T-helper 1 cell treated with Interleukin-12 subunit alpha and Interleukin-12 subunit beta and Interleukin-4 antibody, amounts not matched to agents 30 ng/mL and 1 ng/mL, for 36 hours (primary cell): ENCODE results near the gene ZBTB20. TPM values are rescaled to one million over a fixed set of nuclear protein-coding genes. Genes with fewer than 3 reads are reported as not detected.

Experiments
- intact Hi-C: fragments of 100-400 bp; cut with micrococcal nuclease; formaldehyde crosslinking; loops from one replicate; pipeline ENCODE4 v1.15.1; 2024
- total RNA-seq: library from RNA; stranded (reverse); gene quantifications from 2 replicates; pipeline ENCODE4 v1.2.3, GENCODE V29; 2022

The ZBTB20 gene
- total RNA-seq, 1 donor from 2014 or later, result 10.2 TPM

- intact Hi-C loops, result loop anchor here (1.0 kb wide), 7 partner anchors 54 to 722 kb away; no protein-coding TSS in a partner anchor
These were observed 54.8 kb downstream of the ZBTB20 start for GRCh38 chr3:115092220-115092791.

GRCh38 chr3:115090712-115091111 lies 56.4 kb downstream of the ZBTB20 start:
- intact Hi-C loops, result no loop called here

GRCh38 chr3:115089481-115089880 lies 57.6 kb downstream of the ZBTB20 start:
- intact Hi-C loops, result no loop called here

GRCh38 chr3:115087512-115087911 lies 59.6 kb downstream of the ZBTB20 start:
- intact Hi-C loops, result no loop called here

GRCh38 chr3:115086344-115086743 lies 60.7 kb downstream of the ZBTB20 start:
- intact Hi-C loops, result no loop called here

GRCh38 chr3:115085197-115085865 lies 61.8 kb downstream of the ZBTB20 start:
- intact Hi-C loops, result no loop called here

GRCh38 chr3:115084686-115085085 lies 62.4 kb downstream of the ZBTB20 start:
- intact Hi-C loops, result no loop called here

GRCh38 chr3:115082260-115082659 lies 64.8 kb downstream of the ZBTB20 start:
- intact Hi-C loops, result no loop called here

GRCh38 chr3:115081444-115081843 lies 65.6 kb downstream of the ZBTB20 start:
- intact Hi-C loops, result no loop called here

- intact Hi-C loops, result no loop called here
These were observed 69.4 kb downstream of the ZBTB20 start for GRCh38 chr3:115077501-115078250.

- intact Hi-C loops, result no loop called here
These were observed 72.6 kb downstream of the ZBTB20 start for GRCh38 chr3:115074502-115074901.

GRCh38 chr3:115072265-115073021 lies 74.6 kb downstream of the ZBTB20 start:
- intact Hi-C loops, result no loop called here

- intact Hi-C loops, result no loop called here
These were observed 75.5 kb downstream of the ZBTB20 start for GRCh38 chr3:115071601-115072000.

- intact Hi-C loops, result no loop called here
These were observed 75.9 kb downstream of the ZBTB20 start for GRCh38 chr3:115071166-115071565.

GRCh38 chr3:115068799-115069198 lies 78.3 kb downstream of the ZBTB20 start:
- intact Hi-C loops, result no loop called here

- intact Hi-C loops, result no loop called here
These were observed 84.6 kb downstream of the ZBTB20 start for GRCh38 chr3:115062412-115062956.

GRCh38 chr3:115062009-115062408 lies 85.1 kb downstream of the ZBTB20 start:
- intact Hi-C loops, result no loop called here

- intact Hi-C loops, result no loop called here
These were observed 94.2 kb downstream of the ZBTB20 start for GRCh38 chr3:115052906-115053305.

GRCh38 chr3:115042351-115042750 lies 104.7 kb downstream of the ZBTB20 start:
- intact Hi-C loops, result no loop called here

- intact Hi-C loops, result loop anchor here (1.0 kb wide), 4 partner anchors 129 to 774 kb away; no protein-coding TSS in a partner anchor
These were observed 106.3 kb downstream of the ZBTB20 start for GRCh38 chr3:115040673-115041286.

- intact Hi-C loops, result loop anchor here (1.0 kb wide), 4 partner anchors 129 to 774 kb away; no protein-coding TSS in a partner anchor
These were observed 106.8 kb downstream of the ZBTB20 start for GRCh38 chr3:115040246-115040645.
